ENCODE results near the gene CDKL5.

- TF ChIP-seq POLR2A (IDR thresholded peaks at IDR 0.05; ENCODE audit: low read length) (no peak), GATA1 (IDR thresholded peaks at IDR 0.05; ENCODE audit: low read depth, low read length) (no peak)
Observed at GRCh38 chrX:18545771-18546170, 120.4 kb downstream of the CDKL5 start.
